Peyer's patch (tissue), 4 donors: ENCODE data around the gene SMYD1. TPM values are rescaled to one million over a fixed set of nuclear protein-coding genes. Genes with fewer than 3 reads are reported as not detected.

Experiments
- DNase-seq, 3 donors: peaks; one replicate each; pipeline ENCODE4 v3.0.0-alpha.2; 2017 to 2019
- H3K27ac ChIP-seq, 4 donors: fragments of 200-600 bp; sonication (generic); one replicate each; pipeline ENCODE4 v1.5.1; 2016 to 2019
- H3K27me3 ChIP-seq, 2 donors: fragments of 200-600 bp; sonication (generic); one replicate each; pipeline ENCODE4 v1.5.1; 2019
- H3K36me3 ChIP-seq, 3 donors: fragments of 200-600 bp; sonication (generic); one replicate each; pipeline ENCODE4 v1.5.1; 2016 to 2019
- H3K4me1 ChIP-seq, 4 donors: fragments of 200-600 bp; sonication (generic); one replicate each; pipeline ENCODE4 v1.5.1; 2016 to 2019
- H3K4me3 ChIP-seq, 4 donors: fragments of 200-600 bp; sonication (generic); 1 replicate in 3 of 4; 2 replicates in 1 of 4; pipeline ENCODE4 v1.5.1; 2016 to 2019; ENCODE audit warnings: mild to moderate bottlenecking in 1 of 4
- H3K9me3 ChIP-seq, 4 donors: fragments of 200-600 bp; sonication (generic); one replicate each; pipeline ENCODE4 v1.5.1; 2016 to 2019; ENCODE audit warnings: mild to moderate bottlenecking in 1 of 4
- POLR2A ChIP-seq, 2 donors: fragments of 450-650 bp; IDR thresholded peaks; one replicate each; pipeline ENCODE4 v1.5.1; 2017; ENCODE audit warnings: antibody characterized with exemption in 2 of 2, mild to moderate bottlenecking in 2 of 2, moderate library complexity in 2 of 2
- total RNA-seq, 4 donors: library from RNA; depleted of rRNA; stranded (reverse); fragments of >200 nt; gene quantifications; one replicate each; pipeline ENCODE4 v1.1.0, GENCODE V29; 2016
- TF ChIP-seq, protein P1 (sequence below), 6 experiments: fragments of 450-650 bp in 4 of 6; fragments of 200-600 bp in 2 of 6; sonication (generic) in 1 of 6; IDR thresholded peaks; one replicate each; pipeline ENCODE4 v1.5.1; 2017 to 2019; ENCODE audit warnings: antibody characterized with exemption in 6 of 6, mild to moderate bottlenecking in 3 of 6, moderate library complexity in 1 of 6

Gene SMYD1
- total RNA-seq, 4 donors from 2014 or later: 0.67 to 2.7 TPM; not detected in 2

DNA sequence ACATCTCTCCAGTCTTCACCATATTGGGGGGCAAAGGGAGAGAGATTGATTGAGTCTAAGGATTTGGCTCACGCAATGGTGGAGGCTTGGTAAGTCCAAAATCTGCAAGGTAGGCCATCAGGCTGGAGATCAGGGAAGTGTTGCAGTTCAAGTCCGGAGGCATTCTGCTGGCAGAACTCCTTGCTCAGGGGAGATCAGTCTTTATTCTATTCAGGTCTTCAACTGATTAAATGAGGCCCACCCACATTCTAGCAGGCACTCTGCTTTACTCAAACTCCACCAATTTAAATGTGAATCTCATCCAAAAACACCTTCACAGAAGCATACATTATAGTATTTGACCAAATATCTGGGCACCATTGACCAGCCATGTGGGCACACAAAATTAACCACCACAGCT, 21.4 kb downstream of the SMYD1 start:
- Histone ChIP-seq H3K4me3 (no peak overlapping the region), H3K27ac (no peak overlapping the region), H3K27me3 (no peaks in the 10 kb centered on the region), H3K9me3 (no peaks in the 10 kb centered on the region), H3K36me3 (no peaks in the 10 kb centered on the region), H3K4me1 (no peaks in the 10 kb centered on the region)
- DNase-seq: no peak
- no peak for TF ChIP-seq POLR2A (IDR thresholded peaks at IDR 0.05)
- TF ChIP-seq, protein P1, sequence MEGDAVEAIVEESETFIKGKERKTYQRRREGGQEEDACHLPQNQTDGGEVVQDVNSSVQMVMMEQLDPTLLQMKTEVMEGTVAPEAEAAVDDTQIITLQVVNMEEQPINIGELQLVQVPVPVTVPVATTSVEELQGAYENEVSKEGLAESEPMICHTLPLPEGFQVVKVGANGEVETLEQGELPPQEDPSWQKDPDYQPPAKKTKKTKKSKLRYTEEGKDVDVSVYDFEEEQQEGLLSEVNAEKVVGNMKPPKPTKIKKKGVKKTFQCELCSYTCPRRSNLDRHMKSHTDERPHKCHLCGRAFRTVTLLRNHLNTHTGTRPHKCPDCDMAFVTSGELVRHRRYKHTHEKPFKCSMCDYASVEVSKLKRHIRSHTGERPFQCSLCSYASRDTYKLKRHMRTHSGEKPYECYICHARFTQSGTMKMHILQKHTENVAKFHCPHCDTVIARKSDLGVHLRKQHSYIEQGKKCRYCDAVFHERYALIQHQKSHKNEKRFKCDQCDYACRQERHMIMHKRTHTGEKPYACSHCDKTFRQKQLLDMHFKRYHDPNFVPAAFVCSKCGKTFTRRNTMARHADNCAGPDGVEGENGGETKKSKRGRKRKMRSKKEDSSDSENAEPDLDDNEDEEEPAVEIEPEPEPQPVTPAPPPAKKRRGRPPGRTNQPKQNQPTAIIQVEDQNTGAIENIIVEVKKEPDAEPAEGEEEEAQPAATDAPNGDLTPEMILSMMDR (IDR thresholded peaks at IDR 0.05): no peak

DNA sequence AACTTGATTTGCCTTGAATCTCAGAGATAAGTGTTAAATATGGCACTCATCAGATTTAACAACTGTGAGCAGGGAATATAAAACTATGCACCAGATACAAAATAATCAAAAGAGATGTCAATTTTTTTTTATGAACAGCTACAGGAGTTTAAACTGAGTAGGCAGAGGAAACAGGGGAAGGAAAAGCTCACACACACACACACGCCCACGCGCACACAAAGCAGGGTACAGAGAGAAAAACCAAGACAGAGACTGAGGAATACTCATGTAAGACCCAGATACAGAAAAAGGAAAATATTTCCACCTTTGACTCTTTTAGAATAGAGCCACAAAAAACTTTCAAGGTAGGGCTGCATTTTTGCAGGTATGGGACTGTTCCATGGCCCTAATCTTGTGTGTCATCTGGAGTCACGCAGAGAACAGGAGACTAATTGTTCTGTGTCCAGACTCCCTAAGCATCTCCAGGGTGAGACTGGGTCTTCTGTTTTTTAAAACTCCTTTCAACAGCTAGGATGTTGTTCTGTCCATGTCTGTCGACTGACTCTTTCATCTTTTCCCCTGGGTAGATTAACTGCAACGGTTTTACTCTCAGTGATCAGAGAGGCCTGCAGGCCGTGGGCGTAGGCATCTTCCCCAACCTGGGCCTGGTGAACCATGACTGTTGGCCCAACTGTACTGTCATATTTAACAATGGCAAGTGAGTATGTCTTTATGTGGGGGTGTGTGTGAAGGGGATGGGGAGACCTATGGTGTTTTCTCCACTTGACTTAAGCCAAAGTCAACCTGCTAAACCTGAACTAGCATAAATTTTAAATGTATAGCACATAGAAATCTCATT, 23.0 kb downstream of the SMYD1 start:
- Histone ChIP-seq H3K4me1 (no peaks in the 10 kb centered on the region), H3K27ac (no peak overlapping the region), H3K36me3 (no peaks in the 10 kb centered on the region), H3K4me3 (no peak overlapping the region), H3K9me3 (no peaks in the 10 kb centered on the region), H3K27me3 (no peaks in the 10 kb centered on the region)
- TF ChIP-seq POLR2A (IDR thresholded peaks at IDR 0.05): no peak
- TF ChIP-seq, protein P1 (IDR thresholded peaks at IDR 0.05): no peak
- DNase-seq: no peak

DNA sequence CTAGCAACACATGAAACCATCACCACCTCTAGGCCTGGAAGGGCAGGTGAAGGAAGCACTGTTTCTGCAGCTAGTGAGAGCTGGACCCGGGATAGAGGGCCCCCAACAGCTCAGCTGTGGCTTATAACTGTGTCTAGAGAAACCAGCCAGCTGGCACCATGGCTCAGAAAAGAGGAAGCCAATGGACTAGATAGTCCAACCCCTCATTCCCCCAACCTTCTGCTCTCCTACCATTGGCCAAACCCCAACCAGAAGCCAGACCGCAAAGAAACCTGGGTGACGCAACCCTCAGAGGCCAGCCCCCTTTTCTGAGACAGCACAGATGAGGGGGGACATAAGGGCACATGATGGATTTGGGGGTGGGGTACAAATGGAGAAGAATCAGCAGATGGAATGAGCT, 24.3 kb downstream of the SMYD1 start:
- H3K27me3 ChIP-seq: no peaks in the 10 kb centered on the region
- no peaks in the 10 kb centered on the region for H3K36me3 ChIP-seq
- H3K9me3 ChIP-seq: no peaks in the 10 kb centered on the region
- no peak for DNase-seq
- no peak overlapping the region for H3K27ac ChIP-seq
- TF ChIP-seq POLR2A (IDR thresholded peaks at IDR 0.05): no peak
- TF ChIP-seq, protein P1 (IDR thresholded peaks at IDR 0.05): no peak
- no peaks in the 10 kb centered on the region for H3K4me1 ChIP-seq
- no peak overlapping the region for H3K4me3 ChIP-seq

DNA sequence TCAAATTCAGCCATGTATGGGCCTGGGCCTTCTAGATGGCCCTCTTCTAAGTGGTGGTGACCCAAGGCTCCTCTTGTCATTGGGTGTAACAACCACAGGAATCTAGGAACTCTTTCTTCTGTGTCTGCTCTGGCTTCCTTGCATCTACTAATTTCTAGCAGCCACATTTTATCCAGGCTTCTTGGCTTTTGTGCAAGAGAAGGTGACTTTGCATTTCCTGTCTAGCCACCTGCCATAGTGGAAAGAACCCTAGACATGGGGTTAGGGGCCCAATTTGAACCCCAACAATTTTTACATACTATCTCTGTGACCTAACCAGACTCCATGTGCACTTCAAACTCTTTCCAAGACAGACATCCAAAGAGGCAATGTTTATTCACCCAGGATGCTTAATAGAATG, 25.1 kb downstream of the SMYD1 start:
- Histone ChIP-seq H3K27ac (no peak overlapping the region), H3K4me1 (no peaks in the 10 kb centered on the region), H3K36me3 (no peaks in the 10 kb centered on the region), H3K9me3 (no peaks in the 10 kb centered on the region), H3K4me3 (no peak overlapping the region), H3K27me3 (no peaks in the 10 kb centered on the region)
- DNase-seq: no peak
- TF ChIP-seq, protein P1 (IDR thresholded peaks at IDR 0.05): no peak
- TF ChIP-seq POLR2A (IDR thresholded peaks at IDR 0.05): no peak

DNA sequence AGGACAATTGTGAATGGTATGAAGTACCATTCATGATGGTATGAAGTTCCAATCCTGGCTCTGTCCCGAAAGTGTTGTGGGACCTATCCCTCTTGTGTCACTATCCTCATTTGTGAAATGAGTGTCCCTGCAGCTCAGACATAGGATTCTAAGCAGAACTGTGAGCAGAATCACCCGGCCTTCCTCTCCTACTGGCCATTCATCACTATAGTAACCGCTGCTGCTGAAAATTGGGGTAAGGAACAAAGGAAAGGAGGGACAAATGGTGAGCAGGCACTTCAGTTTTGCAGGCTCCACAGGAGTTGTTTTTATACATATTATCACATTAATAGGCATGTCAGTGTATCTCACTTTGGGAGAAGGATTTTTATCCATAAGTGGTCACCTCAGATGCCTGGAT, 27.4 kb downstream of the SMYD1 start:
- no peaks in the 10 kb centered on the region for H3K36me3 ChIP-seq
- no peaks in the 10 kb centered on the region for H3K27me3 ChIP-seq
- H3K9me3 ChIP-seq: no peaks in the 10 kb centered on the region
- no peak overlapping the region for H3K27ac ChIP-seq
- TF ChIP-seq, protein P1 (IDR thresholded peaks at IDR 0.05): no peak
- TF ChIP-seq POLR2A (IDR thresholded peaks at IDR 0.05): no peak
- DNase-seq: no peak
- H3K4me3 ChIP-seq: no peak overlapping the region
- H3K4me1 ChIP-seq: no peaks in the 10 kb centered on the region
